Mesenteric fat pad (tissue), 1 donor: ENCODE measurements around the gene DSE. TPM values are rescaled to one million over a fixed set of nuclear protein-coding genes. Genes with fewer than 3 reads are reported as not detected.

Source experiments
- DNase-seq: peaks from one replicate; pipeline ENCODE4 v3.0.0-alpha.2; 2020; ENCODE audit warnings: low spot score
- total RNA-seq: library from RNA; stranded (reverse); fragmentation: NEBNext Ultra II Directional; extraction: Animal tissue kit (Norgen Biotek cat#: 25700); gene quantifications from one replicate; pipeline ENCODE4 v1.2.1, GENCODE V29; 2021
- donor health status: DM: yes; HTN: yes; CAD: no.

The DSE gene
- total RNA-seq, 1 donor from 2014 or later, result 116 TPM

GRCh38 chr6:116409756-116410155, 39.0 kb downstream of the DSE start:
- DNase-seq, result no peak

- no peak for DNase-seq
Observed at GRCh38 chr6:116411284-116411623, 40.5 kb downstream of the DSE start.

GRCh38 chr6:116412270-116412669, 41.5 kb downstream of the DSE start:
- no peak for DNase-seq

GRCh38 chr6:116413357-116413756, 42.6 kb downstream of the DSE start:
- DNase-seq, result no peak

GRCh38 chr6:116417661-116418060, 46.9 kb downstream of the DSE start:
- no peak for DNase-seq

GRCh38 chr6:116419069-116419786, 48.5 kb downstream of the DSE start:
- no peak for DNase-seq

GRCh38 chr6:116420341-116420740, 49.6 kb downstream of the DSE start:
- DNase-seq, result no peak

- DNase-seq, result no peak
Observed at GRCh38 chr6:116422238-116422637, 51.5 kb downstream of the DSE start.

GRCh38 chr6:116424001-116424400, 53.3 kb downstream of the DSE start:
- no peak for DNase-seq

GRCh38 chr6:116426551-116426950, 55.8 kb downstream of the DSE start:
- DNase-seq, result no peak

GRCh38 chr6:116429111-116429510, 58.4 kb downstream of the DSE start:
- DNase-seq, result no peak

GRCh38 chr6:116430860-116431259, 60.1 kb downstream of the DSE start:
- DNase-seq, result no peak

GRCh38 chr6:116431964-116432595, 61.3 kb downstream of the DSE start:
- no peak for DNase-seq

- DNase-seq, result no peak
Observed at GRCh38 chr6:116433206-116433712, 62.5 kb downstream of the DSE start.

GRCh38 chr6:116434056-116434725, 63.4 kb downstream of the DSE start:
- no peak for DNase-seq

- no peak for DNase-seq
Observed at GRCh38 chr6:116436586-116436985, 65.8 kb downstream of the DSE start.

GRCh38 chr6:116437656-116438055, 66.9 kb downstream of the DSE start:
- no peak for DNase-seq

- DNase-seq, result no peak
Observed at GRCh38 chr6:116438590-116439448, 68.1 kb downstream of the DSE start.

- no peak for DNase-seq
Observed at GRCh38 chr6:116439522-116440051, 68.8 kb downstream of the DSE start.

GRCh38 chr6:116443105-116443504, 72.4 kb downstream of the DSE start:
- DNase-seq, result no peak

GRCh38 chr6:116444092-116444491, 73.3 kb downstream of the DSE start:
- no peak for DNase-seq
